ENCODE measurements around the gene THSD4.

GRCh38 chr15:71776304-71776703, 661.0 kb downstream of the THSD4 start:
- TF ChIP-seq CTCF (IDR thresholded peaks at IDR 0.05; ENCODE audit: low read length) (no peak), EZH2 (IDR thresholded peaks at IDR 0.05; ENCODE audit: borderline replicate concordance, low read length) (no peak)
